Endodermal cell (in vitro differentiated cells): Measurements from ENCODE around the gene LRMDA. TPM values are rescaled to one million over a fixed set of nuclear protein-coding genes. Genes with fewer than 3 reads are reported as not detected.

Experiments used
- DNase-seq: peaks from one replicate; pipeline ENCODE4 v3.0.0-alpha.2; 2017
- H3K27ac ChIP-seq: 2 replicates; pipeline ENCODE4 v1.5.1; 2013; ENCODE audit warnings: mild to moderate bottlenecking, low read depth, low read length, moderate library complexity
- H3K27me3 ChIP-seq: 2 replicates; pipeline ENCODE4 v1.6.1; 2013; ENCODE audit warnings: mild to moderate bottlenecking, low read length, moderate library complexity; ENCODE audit not compliant: insufficient read depth, control insufficient read depth, poor library complexity, severe bottlenecking
- H3K36me3 ChIP-seq: 2 replicates; pipeline ENCODE4 v1.7.0; 2013; ENCODE audit warnings: mild to moderate bottlenecking, low read length, moderate library complexity; ENCODE audit not compliant: control insufficient read depth, insufficient read depth
- H3K4me1 ChIP-seq: one replicate; pipeline ENCODE4 v1.7.0; 2013; ENCODE audit warnings: low read length; ENCODE audit not compliant: control insufficient read depth, insufficient read depth
- H3K4me3 ChIP-seq: 2 replicates; pipeline ENCODE4 v1.5.1; 2013; ENCODE audit warnings: mild to moderate bottlenecking, low read length, moderate library complexity
- H3K9ac ChIP-seq: 2 replicates; pipeline ENCODE4 v1.6.1; 2013; ENCODE audit warnings: mild to moderate bottlenecking, low read length, moderate library complexity; ENCODE audit not compliant: poor library complexity, severe bottlenecking; ENCODE audit errors: extremely low read depth
- H3K9me3 ChIP-seq: 2 replicates; pipeline ENCODE4 v1.6.1; 2013; ENCODE audit warnings: mild to moderate bottlenecking, low read length, moderate library complexity; ENCODE audit not compliant: control insufficient read depth
- H3K27ac Mint-ChIP-seq: 2 replicates; pipeline ENCODE4 v1.8.0; 2020; ENCODE audit warnings: mixed read lengths
- H3K27me3 Mint-ChIP-seq: 2 replicates; pipeline ENCODE4 v1.8.0; 2021; ENCODE audit warnings: mild to moderate bottlenecking, mixed read lengths; ENCODE audit not compliant: insufficient read depth
- H3K36me3 Mint-ChIP-seq: 2 replicates; pipeline ENCODE4 v1.8.0; 2020; ENCODE audit warnings: low read depth, mixed read lengths
- H3K4me1 Mint-ChIP-seq: 2 replicates; pipeline ENCODE4 v1.8.0; 2020; ENCODE audit warnings: mixed read lengths
- H3K4me3 Mint-ChIP-seq: 2 replicates; pipeline ENCODE4 v1.8.0; 2020; ENCODE audit warnings: mild to moderate bottlenecking, moderate library complexity, mixed read lengths
- H3K9me3 Mint-ChIP-seq: 2 replicates; pipeline ENCODE4 v1.8.0; 2020; ENCODE audit warnings: mild to moderate bottlenecking, mixed read lengths
- WGBS, 2 experiments: methylation state at CpG; one replicate each; pipeline versions ENCODE4 v1.1.5 to v1.1.7; 2013; ENCODE audit warnings: missing lambda C conversion rate in 2 of 2, mixed read lengths in 1 of 2; ENCODE audit not compliant: insufficient coverage in 1 of 2, insufficient read length in 1 of 2; 5-methylcytosine and 5-hydroxymethylcytosine counted together
- total RNA-seq, 2 donors: library from RNA; stranded (reverse); fragmentation: NEBNext Ultra II Directional in 1 of 2; extraction: Animal tissue kit (Norgen Biotek cat#: 25700) in 1 of 2; gene quantifications; 2 replicates in 1 of 2; 3 replicates in 1 of 2; pipeline ENCODE4 v1.2.1, GENCODE V29; 2021
- TF ChIP-seq, protein P1 (sequence below): fragments of 200-600 bp; sonication (generic); conservative IDR thresholded peaks from 2 replicates; pipeline ENCODE4 v1.5.0; 2021; ENCODE audit warnings: antibody characterized with exemption, mild to moderate bottlenecking

Gene LRMDA
- total RNA-seq, 2 donors from 2014 or later: 1.7 to 5.1 TPM

DNA sequence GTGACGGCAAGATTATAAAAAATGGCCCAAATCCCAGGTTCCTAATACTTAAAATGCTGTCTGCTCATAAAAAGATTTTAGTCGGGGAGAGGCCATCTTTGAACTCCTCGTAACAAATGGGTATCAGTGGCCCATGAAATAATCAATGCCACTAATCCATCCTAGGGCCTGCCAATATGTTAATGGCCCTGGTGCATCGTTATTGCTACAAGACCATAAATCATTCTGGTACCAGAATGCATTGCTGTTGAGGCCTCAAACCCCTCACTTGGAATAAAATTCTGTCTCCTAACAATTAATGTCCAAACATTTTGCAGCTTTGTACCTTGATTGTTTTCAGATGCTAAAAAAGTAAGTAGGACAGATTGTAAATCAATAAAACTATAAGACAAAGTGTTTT is 290.6 kb downstream of the LRMDA start:
- Histone ChIP-seq H3K36me3 (no peaks in the 10 kb centered on the region), H3K9ac (no peak overlapping the region), H3K9me3 (no peaks in the 10 kb centered on the region), H3K27me3 (no peaks in the 10 kb centered on the region), H3K4me1 (no peaks in the 10 kb centered on the region), H3K27ac (no peak overlapping the region), H3K4me3 (no peak overlapping the region)
- TF ChIP-seq, protein P1, sequence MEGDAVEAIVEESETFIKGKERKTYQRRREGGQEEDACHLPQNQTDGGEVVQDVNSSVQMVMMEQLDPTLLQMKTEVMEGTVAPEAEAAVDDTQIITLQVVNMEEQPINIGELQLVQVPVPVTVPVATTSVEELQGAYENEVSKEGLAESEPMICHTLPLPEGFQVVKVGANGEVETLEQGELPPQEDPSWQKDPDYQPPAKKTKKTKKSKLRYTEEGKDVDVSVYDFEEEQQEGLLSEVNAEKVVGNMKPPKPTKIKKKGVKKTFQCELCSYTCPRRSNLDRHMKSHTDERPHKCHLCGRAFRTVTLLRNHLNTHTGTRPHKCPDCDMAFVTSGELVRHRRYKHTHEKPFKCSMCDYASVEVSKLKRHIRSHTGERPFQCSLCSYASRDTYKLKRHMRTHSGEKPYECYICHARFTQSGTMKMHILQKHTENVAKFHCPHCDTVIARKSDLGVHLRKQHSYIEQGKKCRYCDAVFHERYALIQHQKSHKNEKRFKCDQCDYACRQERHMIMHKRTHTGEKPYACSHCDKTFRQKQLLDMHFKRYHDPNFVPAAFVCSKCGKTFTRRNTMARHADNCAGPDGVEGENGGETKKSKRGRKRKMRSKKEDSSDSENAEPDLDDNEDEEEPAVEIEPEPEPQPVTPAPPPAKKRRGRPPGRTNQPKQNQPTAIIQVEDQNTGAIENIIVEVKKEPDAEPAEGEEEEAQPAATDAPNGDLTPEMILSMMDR: no peak
- WGBS, 2 experiments: 82 to 88% methylated on average over 4 of the region's 4 CpGs
- H3K36me3 Mint-ChIP-seq: no peaks in the 10 kb centered on the region
- DNase-seq: no peak
- no peaks in the 10 kb centered on the region for H3K4me1 Mint-ChIP-seq
- H3K27me3 Mint-ChIP-seq: no peaks in the 10 kb centered on the region
- H3K4me3 Mint-ChIP-seq: no peak overlapping the region
- H3K9me3 Mint-ChIP-seq: no peaks in the 10 kb centered on the region
- no peak overlapping the region for H3K27ac Mint-ChIP-seq

DNA sequence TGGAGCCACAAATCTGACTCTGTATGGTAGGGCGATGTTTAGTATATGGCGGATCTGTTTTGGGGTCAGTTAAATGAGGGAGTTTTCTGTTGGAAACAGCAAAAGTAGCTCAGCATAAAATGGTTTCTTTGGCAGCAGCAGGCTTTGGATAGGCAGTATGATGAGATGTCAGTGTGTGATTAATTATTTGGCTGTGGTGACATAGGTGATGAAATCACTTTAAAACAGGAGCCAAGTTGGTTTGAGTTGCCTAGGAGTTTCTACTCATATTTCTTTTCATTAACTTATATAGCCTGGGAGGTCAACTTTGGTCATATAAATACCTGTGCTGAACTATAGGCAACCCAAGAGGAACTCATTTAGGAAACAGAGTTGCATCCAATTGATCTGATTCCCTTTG is 291.2 kb downstream of the LRMDA start:
- Histone ChIP-seq H3K9me3 (no peaks in the 10 kb centered on the region), H3K9ac (no peak overlapping the region), H3K4me3 (no peak overlapping the region), H3K4me1 (no peaks in the 10 kb centered on the region), H3K27ac (no peak overlapping the region), H3K27me3 (no peaks in the 10 kb centered on the region), H3K36me3 (no peaks in the 10 kb centered on the region)
- 85 to 92% methylated on average over 2 of the region's 2 CpGs for WGBS, 2 experiments
- Mint-ChIP-seq H3K27me3 (no peaks in the 10 kb centered on the region), H3K9me3 (no peaks in the 10 kb centered on the region), H3K4me3 (no peak overlapping the region), H3K27ac (no peak overlapping the region), H3K4me1 (no peaks in the 10 kb centered on the region), H3K36me3 (no peaks in the 10 kb centered on the region)
- TF ChIP-seq, protein P1: no peak
- no peak for DNase-seq

DNA sequence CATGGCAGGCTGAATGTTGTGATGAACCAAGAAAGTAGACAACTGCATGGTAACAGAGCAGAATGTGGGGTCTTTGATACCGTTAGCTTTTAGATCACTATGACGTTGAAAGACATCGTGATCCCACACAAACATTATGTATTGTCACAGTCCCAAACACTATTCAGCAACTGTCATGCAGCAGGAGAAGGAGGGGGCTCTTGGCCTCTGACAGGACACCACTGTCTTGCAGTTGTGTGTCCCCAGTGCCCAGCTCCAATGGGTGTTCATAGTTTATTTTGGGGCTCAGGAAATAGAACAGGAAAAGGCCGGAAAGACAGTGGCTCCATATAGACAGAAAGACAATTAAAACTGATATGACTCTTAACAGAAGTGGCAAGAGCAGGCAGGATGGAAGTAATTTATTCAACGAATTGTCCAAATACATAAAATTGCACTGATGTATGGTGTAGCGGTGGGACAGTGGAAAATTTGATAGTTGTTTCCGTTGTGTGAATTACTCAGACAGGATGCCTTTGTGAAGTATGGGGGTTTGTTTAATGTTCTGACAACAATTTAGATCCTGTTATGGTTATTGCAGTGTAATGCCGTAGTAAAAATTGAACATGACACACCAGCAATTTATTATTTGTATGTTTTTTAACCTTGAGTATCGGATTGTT is 292.0 kb downstream of the LRMDA start:
- Mint-ChIP-seq H3K27ac (no peak overlapping the region), H3K9me3 (no peaks in the 10 kb centered on the region), H3K4me3 (no peak overlapping the region), H3K4me1 (no peaks in the 10 kb centered on the region), H3K36me3 (no peaks in the 10 kb centered on the region), H3K27me3 (no peaks in the 10 kb centered on the region)
- Histone ChIP-seq H3K27me3 (no peaks in the 10 kb centered on the region), H3K4me3 (no peak overlapping the region), H3K36me3 (no peaks in the 10 kb centered on the region), H3K4me1 (no peaks in the 10 kb centered on the region), H3K27ac (no peak overlapping the region), H3K9ac (no peak overlapping the region), H3K9me3 (no peaks in the 10 kb centered on the region)
- WGBS, 2 experiments: 93 to 95% methylated on average over 6 to 9 of the region's 9 CpGs
- TF ChIP-seq, protein P1: no peak
- no peak for DNase-seq
